ENCODE measurements around the gene ABLIM1.

DNA sequence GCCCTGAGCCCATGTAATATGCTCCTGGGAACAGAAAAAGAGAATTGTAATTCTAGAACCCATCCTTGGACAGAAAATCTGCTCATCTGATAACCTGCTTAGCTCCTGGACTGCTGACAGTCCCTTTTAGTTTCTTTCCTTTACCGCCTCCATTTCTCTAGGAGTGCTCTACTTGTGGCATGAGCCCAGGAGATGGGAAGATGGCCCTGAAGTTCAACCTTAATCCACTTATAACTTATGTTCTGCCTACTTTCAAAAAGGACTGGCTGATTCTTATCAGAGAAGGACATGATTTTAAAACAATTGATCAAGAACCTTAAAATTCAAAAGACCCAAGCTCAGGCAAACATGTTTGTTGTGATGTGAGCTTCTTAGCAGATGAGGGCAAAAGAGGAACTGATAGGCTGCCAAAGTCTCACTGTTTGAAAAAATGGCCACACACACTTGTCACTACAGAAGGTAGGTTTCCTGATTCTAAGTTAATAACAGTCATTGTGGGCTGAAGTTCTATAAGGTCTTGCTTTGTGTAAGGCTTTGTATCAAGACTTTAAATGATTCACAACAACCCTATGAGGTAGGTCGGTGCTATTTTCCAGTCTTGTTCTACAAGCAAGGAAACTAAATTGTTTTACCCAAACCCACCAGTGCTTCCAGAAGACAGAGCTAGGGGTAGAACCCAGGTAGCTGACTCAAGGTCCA is 159.5 kb downstream of the ABLIM1 start:
- no peak for TF ChIP-seq POLR2A (IDR thresholded peaks at IDR 0.05; ENCODE audit: insufficient read depth in 1 of 2, low read depth in 2 of 2, low read length in 2 of 2)
- TF ChIP-seq CEBPB (IDR thresholded peaks at IDR 0.05; ENCODE audit: borderline replicate concordance, low read depth, low read length), result no peak
- TF ChIP-seq KDM3A (CRISPR knock-in tag; IDR thresholded peaks at IDR 0.05; ENCODE audit: low read depth), result no peak
- no peak for TF ChIP-seq SOX6 (IDR thresholded peaks at IDR 0.05)
- no peak for TF ChIP-seq SOX6 (CRISPR knock-in tag; IDR thresholded peaks at IDR 0.05)
- TF ChIP-seq, protein P1, sequence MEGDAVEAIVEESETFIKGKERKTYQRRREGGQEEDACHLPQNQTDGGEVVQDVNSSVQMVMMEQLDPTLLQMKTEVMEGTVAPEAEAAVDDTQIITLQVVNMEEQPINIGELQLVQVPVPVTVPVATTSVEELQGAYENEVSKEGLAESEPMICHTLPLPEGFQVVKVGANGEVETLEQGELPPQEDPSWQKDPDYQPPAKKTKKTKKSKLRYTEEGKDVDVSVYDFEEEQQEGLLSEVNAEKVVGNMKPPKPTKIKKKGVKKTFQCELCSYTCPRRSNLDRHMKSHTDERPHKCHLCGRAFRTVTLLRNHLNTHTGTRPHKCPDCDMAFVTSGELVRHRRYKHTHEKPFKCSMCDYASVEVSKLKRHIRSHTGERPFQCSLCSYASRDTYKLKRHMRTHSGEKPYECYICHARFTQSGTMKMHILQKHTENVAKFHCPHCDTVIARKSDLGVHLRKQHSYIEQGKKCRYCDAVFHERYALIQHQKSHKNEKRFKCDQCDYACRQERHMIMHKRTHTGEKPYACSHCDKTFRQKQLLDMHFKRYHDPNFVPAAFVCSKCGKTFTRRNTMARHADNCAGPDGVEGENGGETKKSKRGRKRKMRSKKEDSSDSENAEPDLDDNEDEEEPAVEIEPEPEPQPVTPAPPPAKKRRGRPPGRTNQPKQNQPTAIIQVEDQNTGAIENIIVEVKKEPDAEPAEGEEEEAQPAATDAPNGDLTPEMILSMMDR (CRISPR knock-in tag; IDR thresholded peaks at IDR 0.05), result no peak

Measured in HepG2 (cell line).